GM12878 (cell line): ENCODE results near the gene PRMT2. TPM values are rescaled to one million over a fixed set of nuclear protein-coding genes. Genes with fewer than 3 reads are reported as not detected.
"Not testable (repeated sequence)": the region's sequence is repeated elsewhere in the genome, so short reads cannot be mapped to it uniquely, and the experiment has no call there.

Experiments
- ATAC-seq: fragments of 200-7000 bp; cut with Tn5 transposase; 3 replicates; pipeline ENCODE4 v1.9.1; 2020; ENCODE audit warnings: mild to moderate bottlenecking, moderate library complexity
- BruUV-seq: library from RNA; stranded (reverse); fragments of 400-500 nt; replicated peaks from 2 replicates; lab custom pipeline; 2021; lab: Mats Ljungman, UMichigan
- CTCF ChIA-PET: fragments of 300-600 bp; sonication (Branson Sonifier 250); formaldehyde crosslinking; extraction: SDS; loops from one replicate; lab custom pipeline; 2021; ENCODE audit warnings: inconsistent platforms; lab: Yijun Ruan, JAX
- POLR2A ChIA-PET: fragments of 350-600 bp; formaldehyde crosslinking; extraction: SDS; loops from one replicate; lab custom pipeline; 2021; ENCODE audit warnings: inconsistent platforms; lab: Charles Lee
- RAD21 ChIA-PET: fragments of 300-600 bp; sonication (Branson Sonifier 250); formaldehyde crosslinking; loops from one replicate; lab custom pipeline; 2023; ENCODE audit warnings: antibody characterized with exemption; ENCODE audit not compliant: unreplicated experiment; lab: Charles Lee
- SMC1A ChIA-PET: fragments of 300-600 bp; sonication (Branson Sonifier 250); formaldehyde crosslinking; loops from one replicate; lab custom pipeline; 2023; ENCODE audit not compliant: unreplicated experiment, uncharacterized antibody; lab: Charles Lee
- DNase-seq: peaks from one replicate; pipeline ENCODE4 v3.0.0-alpha.2; 2011; ENCODE audit warnings: low read depth, low spot score
- FAIRE-seq: peaks from 3 replicates; lab custom pipeline; 2011; peaks lifted over from hg19 to GRCh38; lab: Jason Lieb, UNC
- H2AFZ ChIP-seq: 2 replicates; pipeline ENCODE4 v1.6.0; 2011; ENCODE audit warnings: low read depth, low read length, control low read depth; ENCODE audit not compliant: control insufficient read depth
- H3K27ac ChIP-seq: 2 replicates; pipeline ENCODE4 v1.5.1; 2011; ENCODE audit warnings: control low read depth; ENCODE audit not compliant: control insufficient read depth, insufficient read depth
- H3K27me3 ChIP-seq, 2 experiments: replicated peaks in 1 of 2; 2 replicates each; pipeline versions ENCODE4 v1.6.0 to v1.6.1; 2011; ENCODE audit warnings: low read length in 1 of 2; ENCODE audit not compliant: control insufficient read depth in 2 of 2, insufficient read depth in 2 of 2
- H3K36me3 ChIP-seq, 2 experiments: 2 replicates each; pipeline ENCODE4 v1.5.1; 2011; ENCODE audit warnings: low read length in 1 of 2; ENCODE audit not compliant: control insufficient read depth in 2 of 2, insufficient read depth in 2 of 2
- H3K4me1 ChIP-seq: 2 replicates; pipeline ENCODE4 v1.6.1; 2011; ENCODE audit warnings: mild to moderate bottlenecking, low read length, moderate library complexity, mixed read lengths; ENCODE audit not compliant: control insufficient read depth, insufficient read depth
- H3K4me2 ChIP-seq: 2 replicates; pipeline ENCODE4 v1.6.0; 2011; ENCODE audit warnings: control low read depth; ENCODE audit not compliant: control insufficient read depth, insufficient read depth
- H3K4me3 ChIP-seq: fragments of 200-600 bp; sonication (generic); 2 replicates; pipeline ENCODE4 v1.5.1; 2016
- H3K79me2 ChIP-seq: 2 replicates; pipeline ENCODE4 v1.6.0; 2011; ENCODE audit warnings: low read length; ENCODE audit not compliant: control insufficient read depth, insufficient read depth
- H3K9ac ChIP-seq: 2 replicates; pipeline ENCODE4 v1.8.0; 2011; ENCODE audit warnings: low read length, control low read depth, mixed read lengths; ENCODE audit not compliant: control insufficient read depth, insufficient read depth
- H3K9me3 ChIP-seq: replicated peaks from 3 replicates; pipeline ENCODE4 v1.5.1; 2011; ENCODE audit warnings: mild to moderate bottlenecking, low read length; ENCODE audit not compliant: control insufficient read depth, insufficient read depth
- H4K20me1 ChIP-seq: 2 replicates; pipeline ENCODE4 v1.6.0; 2011; ENCODE audit not compliant: control insufficient read depth, insufficient read depth
- ASH2L ChIP-seq: fragments of 300-600, 200-600 bp; sonication (generic); IDR thresholded peaks from 2 replicates; pipeline ENCODE4 v1.6.1; 2017; ENCODE audit warnings: low read depth, mild to moderate bottlenecking, borderline replicate concordance
- E2F8 ChIP-seq: fragments of 450-650 bp; IDR thresholded peaks from 2 replicates; pipeline ENCODE4 v1.6.1; 2018; ENCODE audit warnings: mild to moderate bottlenecking, low read depth, moderate library complexity; ENCODE audit not compliant: partially characterized antibody
- ETV6 ChIP-seq, 2 experiments: fragments of 450-650 bp in 1 of 2; IDR thresholded peaks in 1 of 2; conservative IDR thresholded peaks in 1 of 2; 2 replicates each; pipeline ENCODE4 v1.6.1; 2014; ENCODE audit warnings: antibody characterized with exemption in 1 of 2, borderline replicate concordance in 1 of 2, low read depth in 1 of 2, mild to moderate bottlenecking in 1 of 2, moderate library complexity in 1 of 2
- IRF4 ChIP-seq: IDR thresholded peaks from 2 replicates; pipeline ENCODE4 v1.6.1; 2011; ENCODE audit warnings: low read depth, low read length
- MYB ChIP-seq: fragments of 150-350 bp; IDR thresholded peaks from 2 replicates; pipeline ENCODE4 v1.6.1; 2014; ENCODE audit warnings: mild to moderate bottlenecking, low read depth, low read length, borderline replicate concordance
- SMAD1 ChIP-seq: fragments of 450-650 bp; IDR thresholded peaks from 2 replicates; pipeline ENCODE4 v1.6.1; 2018; ENCODE audit warnings: mild to moderate bottlenecking, low read depth; ENCODE audit not compliant: partially characterized antibody
- SUPT20H ChIP-seq: IDR thresholded peaks from 2 replicates; pipeline ENCODE4 v1.6.1; 2011; ENCODE audit warnings: low read depth, mild to moderate bottlenecking, low read length, moderate library complexity, borderline replicate concordance; ENCODE audit not compliant: control insufficient read depth
- TAF1 ChIP-seq: IDR thresholded peaks from 2 replicates; pipeline ENCODE4 v1.6.1; 2011; ENCODE audit warnings: mild to moderate bottlenecking, low read depth, low read length, borderline replicate concordance
- ZNF622 ChIP-seq: fragments of 450-650 bp; IDR thresholded peaks from 2 replicates; pipeline ENCODE4 v1.6.1; 2017; ENCODE audit warnings: mild to moderate bottlenecking, inconsistent platforms
- WGBS: methylation state at CpG from one replicate; pipeline ENCODE4 v1.1.6; 2016; ENCODE audit warnings: low lambda C conversion rate; ENCODE audit not compliant: insufficient replicate concordance, insufficient coverage; ENCODE audit errors: missing lambda C conversion rate; 5-methylcytosine and 5-hydroxymethylcytosine counted together
- in situ Hi-C: fragments of 300-500 bp; cut with MboI; formaldehyde crosslinking; loops from 9 replicates; pipeline ENCODE4 v1.14.3; 2018; ENCODE audit warnings: mixed read lengths
- intact Hi-C: fragments of 100-400 bp; cut with micrococcal nuclease; formaldehyde crosslinking; loops from one replicate; pipeline ENCODE4 v1.14.2; 2022; ENCODE audit not compliant: unreplicated experiment
- polyA plus RNA-seq, 11 experiments: library from polyadenylated mRNA; depleted of rRNA in 4 of 11; unstranded in 6 of 11; stranded (reverse) in 5 of 11; fragments of >200 nt; fragmentation: Nextera tagmentation in 4 of 11; fragmentation: Illumina TruSeq in 1 of 11; extraction: Ambion mirVana in 4 of 11; extraction: Trizol in 1 of 11; gene quantifications; 1 replicate in 1 of 11; 2 replicates in 10 of 11; pipeline versions ENCODE4 v1.2.1 to v1.2.3, GENCODE V29; 2011 to 2016; ENCODE audit warnings: inconsistent platforms in 2 of 11, missing spikeins in 2 of 11, low read depth in 1 of 11
- total RNA-seq, 4 experiments: library from RNA; depleted of rRNA in 3 of 4; stranded (reverse); fragments of >200 nt in 3 of 4; fragmentation: Illumina TruSeq in 1 of 4; extraction: Trizol in 1 of 4; gene quantifications; 2 replicates each; pipeline versions ENCODE4 v1.2.1 to v1.2.3, GENCODE V29; 2013 to 2021

The PRMT2 gene
- total and polyA plus RNA-seq, 10 of the 15 experiments (the other 5 are each of a cell fraction or from before 2014, with no cell fraction given) = 16.1 to 48.6 (median 36.2) TPM

- Histone ChIP-seq H3K4me1 (no peaks in the 10 kb centered on the region), H2AFZ (no peak overlapping the region), H4K20me1 (no peaks in the 10 kb centered on the region), H3K4me2 (peak overlapping the region; percentile 86), H3K36me3 (no peaks in the 10 kb centered on the region), H3K27me3 (no peaks in the 10 kb centered on the region), H3K9ac (no peak overlapping the region), H3K27ac (no peak overlapping the region), H3K79me2 (no peaks in the 10 kb centered on the region), H3K4me3 (no peak overlapping the region), H3K9me3 (no peaks in the 10 kb centered on the region)
- CTCF ChIA-PET = no interaction called here
- SMC1A ChIA-PET = no interaction called here
- BruUV-seq = no TSS peak
- TF ChIP-seq ZNF622 (no peak), IRF4 (no peak), MYB (no peak), E2F8 (no peak), SUPT20H (no peak), ASH2L (no peak), ETV6 (conservative IDR thresholded peaks at IDR 0.05 in 1 of 2, IDR thresholded peaks at IDR 0.05 in 1 of 2; ENCODE audit: borderline replicate concordance in 1 of 2, low read depth in 1 of 2) (no peak), SMAD1 (no peak), TAF1 (no peak)
- intact Hi-C loops (no loop called here), in situ Hi-C loops (no loop called here)
- POLR2A ChIA-PET = no interaction called here
- RAD21 ChIA-PET = no interaction called here
- DNase-seq (no peak), FAIRE-seq (no peak), ATAC-seq (no peak)
- WGBS = 83% methylated on average over 2 of the region's 2 CpGs
Measured at GRCh38 chr21:46668381-46668780, 32.9 kb downstream of the PRMT2 start.

GRCh38 chr21:46668904-46669303, 33.4 kb downstream of the PRMT2 start:
- 100% methylated on average over 2 of the region's 5 CpGs for WGBS
- CTCF ChIA-PET, RAD21 ChIA-PET: not testable (repeated sequence)

More at GRCh38 chr21:46668904-46669303, 33.4 kb downstream of the PRMT2 start:
- H3K4me3 ChIP-seq, H3K27ac ChIP-seq, H3K36me3 ChIP-seq, H3K9me3 ChIP-seq, in situ Hi-C loops, H3K9ac ChIP-seq, SMC1A ChIA-PET, H4K20me1 ChIP-seq, POLR2A ChIA-PET, H3K4me1 ChIP-seq, H2AFZ ChIP-seq, ATAC-seq, FAIRE-seq, BruUV-seq, DNase-seq, intact Hi-C loops, H3K79me2 ChIP-seq, H3K27me3 ChIP-seq, H3K4me2 ChIP-seq: not testable (repeated sequence)
